Ureter (tissue), 1 donor: ENCODE results near the gene EMC9. TPM values are rescaled to one million over a fixed set of nuclear protein-coding genes. Genes with fewer than 3 reads are reported as not detected.

Experiments used
- DNase-seq: peaks from one replicate; pipeline ENCODE4 v3.0.0-alpha.2; 2020; ENCODE audit warnings: low spot score
- total RNA-seq: library from RNA; stranded (reverse); gene quantifications from one replicate; pipeline ENCODE4 v1.2.4, GENCODE V29; 2023
- donor health status: DM: yes; HTN: yes; CAD: no.

The EMC9 gene
- total RNA-seq, 1 donor from 2014 or later, result 25.7 TPM

DNA sequence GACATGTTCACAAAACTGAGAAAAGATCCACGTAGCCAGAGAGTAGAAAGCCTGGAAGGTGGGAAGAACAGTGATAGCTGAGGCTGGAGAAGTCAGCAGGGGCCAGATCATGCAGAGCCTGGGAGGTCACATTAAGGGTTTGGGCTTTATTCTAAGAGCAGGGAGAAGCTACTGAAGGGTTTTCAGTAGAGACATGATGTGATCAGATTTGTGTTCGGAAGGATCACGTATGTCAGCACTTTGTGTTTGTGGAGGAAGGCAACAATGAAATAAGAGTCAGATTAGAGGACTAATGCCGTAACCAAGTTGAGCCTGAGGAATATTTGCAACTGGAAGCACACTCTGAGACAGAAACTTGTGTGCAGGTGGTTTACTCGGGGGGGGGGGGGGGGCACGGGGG is 51.5 kb downstream of the EMC9 start:
- no peak for DNase-seq

Other genes starting within 250 kb of the EMC9 start
- gene DHRS4, start 187.8 kb downstream of the EMC9 start, total RNA-seq, result 21.2 TPM
- 30.3 TPM for gene DHRS4L2, start 152.7 kb downstream of the EMC9 start, total RNA-seq
- 1.3 TPM for gene CARMIL3, start 89.6 kb downstream of the EMC9 start, total RNA-seq
- 1.5 TPM for gene CPNE6, start 70.0 kb downstream of the EMC9 start, total RNA-seq
- gene PCK2, start 47.3 kb downstream of the EMC9 start, total RNA-seq, result 116 TPM
- gene DCAF11, start 26.8 kb downstream of the EMC9 start, total RNA-seq, result 65.7 TPM
- 3.9 TPM for gene NRL, start 26.6 kb downstream of the EMC9 start, total RNA-seq
- gene FITM1, start 10.9 kb downstream of the EMC9 start, total RNA-seq, result 0.55 TPM
- gene PSME1, start 5.4 kb downstream of the EMC9 start, total RNA-seq, result 227 TPM
- gene PSME2, start 5.0 kb upstream of the EMC9 start, total RNA-seq, result 213 TPM
- gene RNF31, start 5.9 kb upstream of the EMC9 start, total RNA-seq, result 86.6 TPM
- gene IRF9, start 19.7 kb upstream of the EMC9 start, total RNA-seq, result 101 TPM
- gene REC8, start 30.5 kb upstream of the EMC9 start, total RNA-seq, result 12.6 TPM
- 69.1 TPM for gene IPO4, start 47.2 kb upstream of the EMC9 start, total RNA-seq
- gene TM9SF1, start 53.9 kb upstream of the EMC9 start, total RNA-seq, result 42.9 TPM
- 2.1 TPM for gene TSSK4, start 64.1 kb upstream of the EMC9 start, total RNA-seq
- 58.6 TPM for gene CHMP4A, start 71.9 kb upstream of the EMC9 start, total RNA-seq
- gene MDP1, start 74.5 kb upstream of the EMC9 start, total RNA-seq, result 17.0 TPM
- gene NEDD8, start 90.8 kb upstream of the EMC9 start, total RNA-seq, result 159 TPM
- 78.7 TPM for gene GMPR2, start 91.3 kb upstream of the EMC9 start, total RNA-seq
- 82.5 TPM for gene TINF2, start 101.0 kb upstream of the EMC9 start, total RNA-seq
- 7.7 TPM for gene TGM1, start 121.6 kb upstream of the EMC9 start, total RNA-seq
- 36.1 TPM for gene RABGGTA, start 130.0 kb upstream of the EMC9 start, total RNA-seq
- 28.7 TPM for gene DHRS1, start 158.2 kb upstream of the EMC9 start, total RNA-seq
- 36.5 TPM for gene NOP9, start 158.3 kb upstream of the EMC9 start, total RNA-seq
- gene CIDEB, start 166.4 kb upstream of the EMC9 start, total RNA-seq, result 11.1 TPM
- 8.2 TPM for gene LTB4R2, start 168.5 kb upstream of the EMC9 start, total RNA-seq
- gene LTB4R, start 169.9 kb upstream of the EMC9 start, total RNA-seq, result 9.6 TPM
- gene ADCY4, start 193.5 kb upstream of the EMC9 start, total RNA-seq, result 61.7 TPM
- gene RIPK3, start 198.4 kb upstream of the EMC9 start, total RNA-seq, result 22.4 TPM
- gene NFATC4, start 226.6 kb upstream of the EMC9 start, total RNA-seq, result 67.2 TPM